HG03064 (cell line): ENCODE data around the gene HEXIM2.
A peak's percentile ranks its signal among the peaks of the same experiment; 100 is the strongest.
"Not testable (repeated sequence)": the region's sequence is repeated elsewhere in the genome, so short reads cannot be mapped to it uniquely, and the experiment has no call there.

ENCODE experiments used
- ATAC-seq: cut with Tn5 transposase; IDR thresholded peaks from one replicate; pipeline ENCODE4 v1.9.1; 2021; ENCODE audit warnings: low read depth; ENCODE audit not compliant: unreplicated experiment

HEXIM2 gene, protein sequence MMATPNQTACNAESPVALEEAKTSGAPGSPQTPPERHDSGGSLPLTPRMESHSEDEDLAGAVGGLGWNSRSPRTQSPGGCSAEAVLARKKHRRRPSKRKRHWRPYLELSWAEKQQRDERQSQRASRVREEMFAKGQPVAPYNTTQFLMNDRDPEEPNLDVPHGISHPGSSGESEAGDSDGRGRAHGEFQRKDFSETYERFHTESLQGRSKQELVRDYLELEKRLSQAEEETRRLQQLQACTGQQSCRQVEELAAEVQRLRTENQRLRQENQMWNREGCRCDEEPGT

DNA sequence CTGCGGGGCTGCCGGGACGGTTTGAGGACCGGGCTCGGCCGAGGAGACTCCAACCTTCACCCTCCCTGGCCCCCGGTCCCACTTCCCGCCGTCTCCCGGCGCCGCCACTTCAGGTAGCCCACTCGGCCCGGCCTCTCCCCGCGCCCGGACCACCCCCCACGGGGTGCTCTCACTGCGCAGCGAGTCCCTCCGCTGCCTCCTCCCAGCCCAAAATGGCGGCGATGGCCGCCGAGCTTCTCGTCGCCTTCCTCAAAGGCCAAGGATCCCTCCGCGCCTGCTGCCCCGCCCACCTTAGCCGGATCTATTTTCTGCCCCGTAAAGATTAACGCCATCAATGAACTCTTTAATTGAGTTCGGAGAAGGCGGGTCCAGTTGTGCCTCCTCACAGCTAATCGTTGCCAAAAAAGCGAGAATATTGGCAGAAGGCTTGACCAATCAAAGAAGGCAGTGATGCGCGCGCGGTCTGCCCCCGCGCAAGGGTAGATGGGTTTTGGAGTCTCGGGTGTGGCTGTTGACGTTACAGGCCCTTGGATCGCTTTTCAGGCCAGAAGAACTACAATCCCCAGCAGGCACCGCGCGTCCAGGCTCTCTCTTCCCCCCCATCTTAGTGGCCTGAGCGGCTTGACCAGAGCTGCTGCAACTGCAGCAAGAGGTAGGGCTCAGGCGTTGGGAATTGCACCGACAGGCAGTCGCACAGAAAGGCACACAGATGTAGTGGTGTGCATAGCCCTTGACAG is at the start of gene HEXIM2:
Gene HEXIM2 (plus strand): TSS at position 588 of the 737 bp plus-strand sequence. CDS start 919 bp downstream, outside the sequence.
- ATAC-seq = peak; percentile 85

DNA sequence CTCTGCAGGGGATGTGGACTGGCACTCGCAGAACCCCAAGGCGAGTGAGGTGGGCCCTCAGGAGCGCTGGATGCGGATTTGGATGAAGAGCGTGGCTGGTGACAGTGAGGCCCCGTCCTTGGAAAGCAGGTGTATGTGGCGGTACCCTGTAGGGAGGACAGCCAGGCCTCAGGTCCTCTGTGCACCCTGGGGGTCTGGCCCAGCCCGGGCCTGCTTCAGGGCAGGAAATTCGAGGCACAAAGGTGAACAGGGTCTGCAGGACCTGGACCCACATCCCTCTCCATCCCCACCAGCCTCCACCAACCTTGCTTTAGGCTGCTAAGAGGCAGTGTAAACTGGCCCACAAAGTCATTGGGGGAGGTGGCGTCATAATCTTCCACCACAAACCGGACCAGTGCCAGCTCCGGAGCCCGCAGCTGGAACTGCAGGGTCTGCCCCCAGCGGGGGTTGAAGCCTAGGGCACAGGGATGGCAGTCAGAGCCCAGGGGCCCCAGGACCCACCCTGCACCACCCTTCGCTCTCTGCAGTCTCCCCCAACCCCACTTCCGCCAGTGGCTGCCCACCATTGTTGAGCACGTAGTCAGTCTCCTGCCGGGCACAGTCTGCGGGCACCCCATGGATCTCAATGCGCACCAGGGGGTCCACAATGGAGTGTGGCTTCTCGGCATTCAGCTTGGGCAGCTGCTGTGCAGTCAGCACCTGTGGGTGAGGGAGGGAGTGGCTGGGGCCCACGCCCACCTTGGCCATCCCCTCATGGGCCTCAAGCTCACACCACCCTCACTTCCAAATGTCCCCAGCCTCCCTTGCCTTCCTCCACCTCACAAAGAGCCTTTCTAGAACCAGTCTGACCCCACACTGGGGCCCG is 48.9 kb upstream of the HEXIM2 start:
- ATAC-seq = no peak

DNA sequence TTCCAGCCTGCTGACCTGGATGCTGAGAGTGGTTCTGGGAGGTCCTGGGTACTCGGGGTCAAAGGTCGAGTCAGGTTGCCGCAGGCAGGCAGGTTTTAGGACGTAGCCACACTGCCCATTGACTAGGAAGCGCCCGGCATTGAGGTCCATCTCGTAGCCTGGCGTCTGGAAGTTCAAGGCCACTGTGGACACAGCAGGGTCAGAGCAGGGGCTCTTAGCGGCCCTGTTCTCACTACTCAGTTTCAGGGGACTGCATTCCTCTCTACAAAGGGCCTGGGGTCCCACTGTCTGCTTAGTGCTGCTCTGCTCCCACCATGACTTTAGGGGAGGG is 48.3 kb upstream of the HEXIM2 start:
- no peak for ATAC-seq

DNA sequence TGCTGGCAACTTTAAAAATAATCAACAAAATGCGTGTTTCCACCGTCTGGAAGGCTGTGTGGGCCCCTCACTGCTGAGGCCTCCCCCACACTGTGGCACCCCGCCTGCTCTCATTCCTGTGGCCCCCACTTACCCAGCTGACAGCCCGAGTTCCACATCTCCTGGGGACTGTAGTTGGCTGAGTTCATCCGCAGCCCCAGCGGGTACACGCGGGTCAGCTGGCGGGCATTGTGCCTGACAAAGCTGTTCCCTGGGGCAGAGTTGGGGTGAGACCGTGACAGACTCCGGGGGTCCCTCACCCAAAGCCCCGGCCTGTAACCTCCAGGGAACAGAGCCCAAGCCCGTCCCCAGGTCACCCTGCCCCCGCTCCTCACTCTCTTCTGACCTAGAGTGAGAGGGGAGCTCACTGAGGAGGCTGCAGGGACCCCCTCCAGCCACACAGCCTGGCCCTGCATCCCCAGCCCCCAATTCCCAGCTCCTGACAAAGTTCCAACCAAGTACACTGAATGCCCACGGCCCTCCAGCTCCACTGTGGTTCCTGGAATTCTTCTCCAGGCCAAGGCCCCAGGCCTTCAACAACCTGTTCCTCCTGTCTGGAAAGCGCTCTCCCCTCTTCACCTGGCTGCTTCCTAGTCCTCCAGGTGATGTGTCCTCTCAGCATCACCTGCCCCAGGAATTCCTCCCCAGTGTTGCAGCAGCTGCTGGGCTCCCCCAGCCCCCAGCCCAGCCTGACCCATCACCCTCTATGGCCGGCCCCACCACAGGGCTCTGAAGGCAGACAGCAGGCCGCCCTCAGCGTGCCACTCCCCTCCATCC is 47.4 kb upstream of the HEXIM2 start:
- no peak for ATAC-seq

DNA sequence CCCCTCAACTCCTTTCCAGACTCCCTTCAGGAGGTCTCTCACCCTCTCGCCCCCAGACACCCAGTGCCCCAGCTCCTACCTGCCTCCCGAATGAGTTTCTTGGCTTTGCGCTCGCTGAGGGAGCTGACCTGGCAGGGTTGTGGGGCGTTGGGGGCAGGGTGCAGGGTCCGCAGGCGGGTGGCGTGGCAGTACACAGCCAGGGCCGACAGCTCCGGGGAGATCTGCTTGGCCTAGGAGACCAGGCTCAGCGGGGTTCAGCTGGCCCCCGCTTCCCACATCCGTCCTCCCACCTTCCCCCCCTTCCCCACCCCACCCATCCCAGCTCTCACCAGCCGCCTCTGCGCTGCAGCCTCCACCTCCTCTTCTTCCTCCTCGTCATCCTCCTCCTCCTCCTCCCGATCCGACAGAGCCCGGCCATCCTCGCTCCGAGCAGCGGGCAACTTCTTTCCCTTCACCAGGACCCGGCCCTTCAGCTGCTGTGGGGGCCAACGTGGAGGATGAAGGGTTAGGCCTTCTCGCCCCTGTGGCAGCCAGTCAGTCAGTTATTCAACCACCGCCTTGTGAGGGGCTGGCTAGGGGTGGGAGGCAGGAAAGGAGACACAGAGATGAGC is 46.6 kb upstream of the HEXIM2 start:
- ATAC-seq = no peak

DNA sequence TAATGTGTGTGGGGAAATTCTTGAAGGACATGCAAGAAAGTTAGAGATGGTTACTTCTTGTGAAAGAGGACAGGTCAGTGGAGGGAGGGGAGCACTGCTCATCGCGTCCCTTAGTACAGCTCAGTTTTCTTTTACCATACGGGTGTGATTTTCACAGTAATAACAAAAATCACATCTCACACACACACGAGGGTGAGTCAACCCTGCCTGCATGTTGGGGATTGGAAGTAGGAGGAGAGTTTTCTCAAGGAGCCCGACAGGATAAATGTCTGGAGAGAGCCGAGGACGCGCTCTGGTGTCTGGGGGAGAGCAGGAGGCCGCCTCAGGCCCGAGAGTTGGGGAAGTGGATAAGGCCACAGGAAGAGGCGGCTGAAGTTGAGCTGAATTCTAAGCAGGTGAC is 45.8 kb upstream of the HEXIM2 start:
- no peak for ATAC-seq

DNA sequence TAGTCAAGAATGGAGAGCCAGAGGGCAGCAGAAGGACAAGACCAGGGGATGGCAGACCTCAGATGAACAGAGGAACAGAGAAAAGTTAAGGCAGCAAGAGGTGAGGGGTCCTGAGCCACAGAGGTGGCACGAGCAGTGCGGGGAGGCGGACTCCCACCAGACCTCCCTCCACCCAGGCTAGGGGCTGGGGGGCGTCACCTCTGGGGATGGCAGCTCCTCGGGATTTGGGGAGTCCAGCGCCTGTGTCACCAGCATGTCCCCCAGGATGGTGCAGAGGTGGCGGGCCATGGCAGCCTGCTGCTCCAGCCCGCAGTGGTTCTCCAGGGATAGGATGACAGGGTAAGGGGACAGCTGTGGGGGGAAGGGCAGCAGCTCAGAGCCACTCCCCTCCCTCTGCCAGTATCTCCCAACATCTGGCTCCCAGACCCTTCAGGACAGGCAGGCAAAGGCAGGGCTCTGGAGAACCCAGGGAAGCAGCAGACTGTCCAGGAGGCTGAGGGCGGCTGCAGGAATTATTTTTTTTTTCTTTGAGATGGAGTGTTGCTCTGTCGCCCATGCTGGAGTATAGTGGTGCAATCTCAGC is 45.1 kb upstream of the HEXIM2 start:
- no peak for ATAC-seq

DNA sequence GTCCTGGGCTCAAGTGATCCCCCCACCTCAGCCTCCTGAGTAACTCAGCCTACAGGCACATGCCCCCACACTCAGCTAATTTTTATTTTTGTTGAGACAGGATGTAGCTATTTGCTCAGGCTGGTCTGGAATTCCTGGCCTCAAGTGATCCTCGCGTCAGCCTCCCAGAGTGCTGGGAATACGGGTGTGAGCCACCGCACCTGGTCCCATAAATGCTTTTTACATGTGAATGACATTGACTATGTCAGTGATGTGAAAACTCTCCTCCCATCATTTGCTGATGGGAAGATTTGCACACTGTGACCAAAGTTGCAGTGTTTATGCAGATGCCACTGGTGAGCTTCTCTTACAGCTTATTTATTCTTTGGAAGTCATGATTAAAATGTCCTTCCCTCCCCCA is 44.3 kb upstream of the HEXIM2 start:
- ATAC-seq = no peak

DNA sequence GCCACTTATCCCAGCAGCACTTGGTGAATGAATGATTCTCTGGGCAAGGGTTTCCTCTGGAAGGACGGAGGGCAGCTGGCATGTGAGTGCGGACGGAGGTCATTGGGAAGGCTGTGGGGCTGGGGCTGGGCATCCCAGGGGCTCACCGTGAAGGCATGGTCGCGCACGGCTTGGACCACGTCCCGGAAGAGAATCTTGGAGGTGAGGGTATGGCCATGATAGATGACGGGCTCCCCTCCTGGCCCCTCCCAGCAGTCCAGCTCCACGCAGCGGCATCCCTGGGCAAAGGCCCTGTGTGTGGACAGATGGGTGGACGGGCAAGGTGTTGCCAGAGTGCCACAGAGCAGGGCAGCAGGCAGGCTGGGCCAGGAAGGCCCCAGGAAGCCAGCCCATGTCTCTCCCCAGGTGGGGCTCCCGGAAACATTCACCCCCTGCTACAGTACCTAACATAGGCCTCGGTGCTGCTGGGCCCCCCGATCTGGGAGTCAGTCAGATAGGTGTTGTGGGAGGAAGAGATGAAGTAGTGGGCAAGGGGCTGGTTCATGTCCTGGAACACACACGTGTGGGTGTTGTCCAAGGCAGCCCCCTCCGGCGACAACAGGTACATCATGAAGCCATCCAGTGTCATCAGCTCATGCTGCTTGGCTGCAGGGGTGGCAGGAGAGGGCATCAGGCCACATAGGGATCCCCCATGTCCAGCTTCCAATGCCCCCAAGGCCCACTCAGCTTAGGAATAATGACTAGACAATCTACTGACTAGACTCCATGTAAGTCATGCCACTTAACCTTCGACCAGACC is 43.6 kb upstream of the HEXIM2 start:
- no peak for ATAC-seq

DNA sequence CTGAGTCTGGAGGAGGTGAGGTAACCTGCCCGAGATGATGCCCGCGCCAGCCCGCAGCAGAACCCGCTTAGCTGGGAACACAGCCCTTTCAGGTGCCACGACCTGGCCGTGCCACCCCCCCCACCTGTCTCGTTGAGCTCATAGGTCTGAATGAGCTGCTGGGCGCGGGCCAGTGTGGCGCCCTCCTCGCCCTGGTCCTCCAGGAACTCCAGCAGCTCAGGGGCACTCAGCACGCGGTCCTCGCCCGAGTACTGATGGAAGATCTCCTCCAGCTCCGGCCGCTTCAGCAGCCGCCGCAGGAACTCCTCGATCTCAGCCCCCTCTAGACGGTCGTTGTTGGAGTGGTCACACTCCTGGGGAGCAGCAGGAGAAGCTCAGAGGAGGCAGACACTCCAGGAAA is 43.0 kb upstream of the HEXIM2 start:
- ATAC-seq = no peak

DNA sequence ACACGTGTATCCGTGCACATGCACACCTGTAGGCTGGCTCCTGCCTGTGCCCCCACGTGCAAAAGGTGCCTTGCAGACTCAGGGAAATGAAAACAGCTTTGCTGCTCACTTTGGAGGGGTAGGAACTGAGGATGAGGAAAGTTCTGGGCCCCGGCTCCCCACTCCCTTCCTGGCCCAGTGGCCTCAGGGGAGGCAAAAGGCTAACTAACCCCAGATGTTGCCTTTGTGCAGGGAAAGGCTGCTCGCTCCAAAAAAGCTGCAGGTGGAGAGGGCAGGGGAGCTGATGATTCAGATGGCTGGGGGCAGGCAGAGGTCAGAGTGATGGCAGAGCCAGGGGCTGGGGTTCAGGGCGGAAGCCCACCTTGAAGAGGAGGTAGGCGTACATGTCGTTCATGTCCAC is 41.7 kb upstream of the HEXIM2 start:
- no peak for ATAC-seq

DNA sequence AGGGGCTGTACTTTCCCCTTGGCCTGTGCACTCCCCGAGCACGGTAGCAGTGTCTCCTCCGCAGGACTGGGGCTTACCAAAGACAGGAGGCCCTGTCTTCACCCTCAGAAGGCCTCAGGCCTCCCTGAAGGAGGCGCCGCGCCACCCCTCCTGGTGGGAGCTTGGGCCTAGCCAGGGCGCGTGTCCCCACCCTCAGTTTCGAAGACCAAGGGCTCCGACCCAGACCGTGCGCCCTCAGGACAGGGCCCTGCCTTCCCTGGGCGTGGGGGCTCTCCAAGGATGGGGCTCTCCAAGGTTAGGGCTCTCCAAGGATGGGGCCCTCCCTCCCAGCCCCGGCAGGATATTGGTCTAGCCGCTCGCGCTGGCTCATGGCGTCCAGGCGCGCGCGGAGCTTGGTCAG is 41.1 kb upstream of the HEXIM2 start:
- no peak for ATAC-seq

DNA sequence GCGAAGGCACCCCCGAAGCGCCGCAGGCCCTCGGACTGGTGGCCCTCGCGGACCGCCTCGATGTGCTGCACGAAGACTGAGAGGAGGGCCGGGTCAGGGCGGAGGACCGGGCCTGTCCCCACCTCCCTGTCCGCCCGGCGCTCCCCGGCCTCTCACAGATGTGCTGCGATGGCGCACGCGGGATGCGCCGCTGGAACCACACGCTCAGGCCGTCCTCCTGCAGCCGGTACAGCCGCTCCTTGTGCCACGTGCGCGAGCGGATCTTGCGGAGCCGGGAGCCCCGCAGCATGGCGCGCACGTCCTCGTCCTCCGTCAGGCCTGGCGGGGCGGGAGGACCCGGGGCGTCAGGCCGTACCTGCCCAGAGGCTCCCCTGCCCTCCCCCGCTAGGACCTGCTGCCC is 40.6 kb upstream of the HEXIM2 start:
- no peak for ATAC-seq

DNA sequence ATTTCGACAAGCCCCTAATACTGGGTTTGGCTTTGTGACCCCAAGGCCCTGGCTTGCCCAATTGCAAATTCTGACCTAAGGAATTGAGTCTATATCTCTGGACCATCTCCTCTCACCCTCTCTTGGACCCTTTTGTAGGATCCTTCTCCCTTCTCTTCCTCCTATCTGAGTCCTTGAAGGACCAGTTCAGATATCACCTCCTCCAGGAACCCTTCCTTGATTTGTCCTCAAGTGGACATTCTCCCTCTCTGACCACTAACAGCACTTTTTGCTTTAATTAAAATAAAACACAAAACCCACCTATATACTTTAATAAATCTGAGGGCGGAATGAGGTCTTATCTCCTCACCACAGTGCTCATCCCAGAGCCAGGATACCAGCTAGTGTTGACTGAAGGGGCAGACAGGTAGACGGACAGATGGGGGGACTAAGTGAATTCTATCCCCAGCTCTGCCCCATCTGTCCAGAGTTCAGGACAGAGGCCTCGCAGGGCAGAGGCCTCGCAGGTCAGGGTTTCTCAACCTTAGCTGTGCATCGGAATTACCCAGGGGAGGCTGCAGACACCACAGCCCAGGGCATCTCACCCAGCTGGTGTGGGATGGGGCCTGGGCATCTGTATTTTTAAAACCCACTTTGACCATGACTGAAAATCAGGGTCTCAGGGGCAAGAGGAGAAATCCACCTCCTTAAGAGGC is 38.5 kb upstream of the HEXIM2 start:
- no peak for ATAC-seq

DNA sequence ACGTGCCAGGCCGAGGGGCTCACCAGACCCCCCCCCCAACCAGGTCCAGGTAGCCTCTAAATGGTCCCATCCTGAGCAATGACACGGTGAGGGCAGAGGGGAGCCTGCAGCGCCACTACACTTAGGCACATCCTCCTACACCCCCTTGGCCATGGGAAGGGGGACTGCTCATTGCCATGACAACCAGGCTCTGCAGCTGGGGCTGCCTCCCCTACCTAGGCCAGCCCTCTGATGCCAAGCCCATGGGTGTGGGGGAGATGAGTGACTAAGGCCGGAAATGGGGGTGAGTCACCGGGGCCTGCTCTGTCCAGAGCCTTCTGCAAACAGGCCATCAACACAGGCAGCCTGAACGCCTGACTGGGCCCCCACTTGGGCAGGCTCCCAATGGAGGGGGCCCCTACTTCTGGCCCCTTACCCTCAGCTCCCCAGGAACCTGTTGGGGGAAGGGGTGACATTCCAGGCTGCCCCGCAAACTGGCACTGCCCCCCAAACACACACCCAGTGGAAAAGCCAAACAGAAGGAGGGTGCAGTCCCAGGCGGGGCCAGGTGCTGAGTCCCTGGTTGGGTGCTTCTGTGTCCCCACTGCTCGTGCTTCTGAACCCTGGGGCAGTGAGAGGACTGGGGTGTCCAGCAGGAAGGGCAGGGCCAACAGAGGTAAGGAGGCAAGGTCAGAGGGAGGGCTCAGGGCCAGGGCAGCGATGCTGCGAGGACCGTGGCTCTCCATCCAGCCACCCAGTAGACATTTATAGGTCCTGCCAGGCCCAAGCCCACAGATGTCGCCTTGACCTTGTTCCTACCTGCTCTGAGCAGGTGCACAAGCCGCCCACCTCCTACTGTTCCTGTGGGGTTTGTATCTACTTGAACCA is 37.5 kb upstream of the HEXIM2 start:
- ATAC-seq = no peak

DNA sequence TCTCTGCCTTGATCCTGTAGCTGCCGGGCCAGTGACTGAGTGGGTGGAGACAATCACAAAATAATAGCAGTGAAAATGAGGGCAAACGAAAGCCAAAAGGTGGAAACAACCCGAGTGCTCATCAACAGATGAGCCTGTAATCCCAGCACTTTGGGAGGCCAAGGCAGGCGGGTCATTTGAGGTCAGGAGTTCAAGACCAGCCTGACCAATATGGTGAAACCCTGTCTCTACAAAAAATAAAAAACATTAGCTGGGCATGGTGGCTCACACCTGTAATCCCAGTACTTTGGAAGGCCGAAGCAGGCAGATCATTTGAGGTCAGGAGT is 36.9 kb upstream of the HEXIM2 start:
- ATAC-seq = not testable (repeated sequence)

DNA sequence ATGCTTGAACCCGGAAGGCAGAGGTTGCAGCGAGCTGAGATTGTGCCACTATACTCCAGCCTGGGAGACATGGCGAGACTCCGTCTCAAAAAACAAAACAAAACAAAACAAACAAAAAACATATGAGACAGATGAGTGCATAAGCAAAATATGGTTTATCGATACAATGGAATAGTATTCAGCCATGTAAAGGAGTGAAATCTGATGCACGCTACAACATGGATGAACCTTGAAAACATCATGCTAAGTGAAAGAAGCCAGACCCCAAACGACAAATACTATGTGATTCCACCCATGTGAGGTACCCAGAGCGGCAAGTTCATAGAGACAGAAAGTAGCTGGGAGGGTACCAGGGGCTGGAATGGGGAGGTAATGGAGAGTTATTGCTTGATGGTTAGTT is 36.2 kb upstream of the HEXIM2 start:
- no peak for ATAC-seq

DNA sequence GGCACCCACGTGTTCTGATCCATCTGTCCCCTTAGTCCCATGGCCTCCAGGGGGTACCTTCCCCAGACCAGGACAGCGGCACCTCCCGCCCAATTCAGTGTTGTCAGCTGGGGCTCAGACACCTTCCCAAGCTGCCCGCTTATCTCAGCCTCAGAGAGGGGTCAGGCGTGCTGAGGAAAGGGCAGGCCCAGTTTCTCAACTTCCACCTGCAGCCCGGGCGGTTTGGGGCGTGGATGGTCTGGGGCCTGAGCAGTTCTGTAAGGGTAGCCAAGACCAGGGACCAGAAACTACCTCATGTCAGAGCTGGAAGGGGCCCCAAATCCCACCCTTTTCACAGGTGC is 34.5 kb upstream of the HEXIM2 start:
- ATAC-seq = no peak
